ENCODE results near the gene GNAL.
A peak's percentile ranks its signal among the peaks of the same experiment; 100 is the strongest.
"Not testable (repeated sequence)": the region's sequence is repeated elsewhere in the genome, so short reads cannot be mapped to it uniquely, and the experiment has no call there.

Gene GNAL

GRCh38 chr18:11688972-11689668 is at the start of gene GNAL:
Gene GNAL (plus strand): TSS chr18:11689264. CDS start chr18:11689564, 300 bp downstream.
- DNase-seq, result peak; percentile 66
- in situ Hi-C loops (cut with MboI; ENCODE audit: low pct_unique_long_range_greater_than_20kb, low sequenced_read_pairs), result no loop called here

DNA sequence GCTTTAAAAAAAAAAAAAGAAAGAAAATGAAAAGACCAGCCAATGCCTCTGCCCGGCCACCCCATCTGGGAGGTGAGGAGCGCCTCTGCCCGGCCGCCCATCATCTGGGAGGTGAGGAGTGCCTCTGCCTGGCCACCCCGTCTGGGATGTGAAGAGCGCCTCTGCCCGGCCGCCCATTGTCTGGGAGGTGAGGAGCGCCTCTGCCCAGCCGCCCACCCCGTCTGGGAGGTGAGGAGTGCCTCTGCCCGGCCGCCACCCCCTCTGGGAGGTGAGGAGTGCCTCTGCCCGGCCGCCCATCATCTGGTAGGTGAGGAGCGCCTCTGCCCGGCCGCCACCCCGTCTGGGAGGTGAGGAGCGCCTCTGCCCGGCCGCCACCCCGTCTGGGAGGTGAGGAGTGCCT is 41.8 kb upstream of the GNAL start:
- in situ Hi-C loops (cut with MboI; ENCODE audit: low pct_unique_long_range_greater_than_20kb, low sequenced_read_pairs), result not testable (repeated sequence)

DNA sequence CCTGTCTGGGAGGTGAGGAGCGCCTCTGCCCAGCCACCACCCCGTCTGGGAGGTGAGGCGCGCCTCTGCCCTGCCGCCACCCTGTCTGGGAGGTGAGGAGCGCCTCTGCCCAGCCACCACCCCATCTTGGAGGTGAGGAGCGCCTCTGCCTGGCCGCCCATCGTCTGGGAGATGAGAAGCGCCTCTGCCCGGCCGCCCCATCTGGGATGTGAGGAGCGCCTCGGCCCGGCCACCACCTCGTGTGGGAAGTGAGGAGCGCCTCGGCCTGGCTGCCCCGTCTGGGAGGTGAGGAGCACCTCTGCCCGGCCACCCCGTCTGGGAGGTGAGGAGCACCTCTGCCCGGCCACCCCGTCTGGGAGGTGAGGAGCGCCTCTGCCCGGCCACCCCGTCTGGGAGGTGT is 41.3 kb upstream of the GNAL start:
- in situ Hi-C loops (cut with MboI; ENCODE audit: low pct_unique_long_range_greater_than_20kb, low sequenced_read_pairs); DNase-seq: not testable (repeated sequence)

More for the DNA sequence above, 41.8 kb upstream of the GNAL start:
- DNase-seq, result not testable (repeated sequence)

DNA sequence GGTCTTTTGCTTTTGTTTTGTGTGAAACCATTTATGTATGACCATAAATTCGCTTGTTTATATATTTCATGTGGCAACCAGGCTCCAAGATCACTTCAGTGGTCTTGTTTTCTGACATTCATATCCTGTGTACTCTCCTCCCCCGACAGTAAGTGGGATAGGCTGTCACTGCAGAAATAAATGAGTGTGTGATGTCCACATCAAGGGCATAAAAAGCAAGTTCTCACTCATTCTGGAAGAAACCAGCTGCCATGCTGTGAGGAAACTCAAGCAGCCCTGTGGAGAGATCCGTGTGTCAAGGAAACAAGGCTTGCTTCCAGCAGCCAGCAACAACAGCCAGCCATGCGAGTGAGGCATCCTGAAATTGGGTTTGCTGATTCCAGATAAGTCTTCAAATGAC is 39.2 kb upstream of the GNAL start:
- no peak for DNase-seq
- in situ Hi-C loops (cut with MboI; ENCODE audit: low pct_unique_long_range_greater_than_20kb, low sequenced_read_pairs), result no loop called here

DNA sequence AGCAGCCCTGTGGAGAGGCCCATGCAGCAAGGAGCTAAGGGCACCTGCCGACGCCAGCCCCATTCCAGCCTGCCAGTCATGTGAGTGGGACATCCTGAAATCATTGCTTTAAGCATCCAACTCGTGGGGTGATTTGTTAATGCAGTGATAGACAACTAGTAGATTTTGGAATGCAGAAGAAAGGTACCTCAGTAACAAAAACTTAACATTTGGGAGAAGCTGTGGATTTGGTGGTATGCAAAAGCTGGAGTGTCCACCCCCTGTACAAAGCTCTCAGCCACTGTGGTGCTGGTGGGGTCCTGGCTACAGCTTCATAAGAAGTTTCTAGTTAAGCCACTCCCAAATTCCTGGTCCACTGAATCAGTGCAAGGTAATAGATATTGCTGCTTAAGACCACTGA is 37.2 kb upstream of the GNAL start:
- no peak for DNase-seq
- in situ Hi-C loops (cut with MboI; ENCODE audit: low pct_unique_long_range_greater_than_20kb, low sequenced_read_pairs), result no loop called here

DNA sequence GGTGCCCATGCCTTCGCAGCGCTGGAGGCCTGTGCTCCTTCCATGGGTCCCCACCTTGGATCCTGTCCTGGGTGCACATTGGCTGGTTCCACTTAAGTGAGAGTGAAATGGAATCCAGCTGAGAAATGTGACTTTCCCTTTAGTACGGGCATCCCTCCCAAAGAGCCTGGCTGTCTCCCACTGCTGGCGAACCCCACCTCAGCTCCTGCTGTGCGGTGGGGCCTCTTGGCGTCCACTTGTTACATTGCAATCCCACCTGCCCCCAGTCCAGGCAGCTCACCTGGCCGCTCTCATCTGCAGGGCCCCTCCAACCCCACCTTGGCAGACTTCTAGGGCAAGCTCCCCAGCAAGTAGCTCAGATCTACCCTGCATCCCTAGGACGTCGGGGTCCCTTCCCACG is 35.5 kb upstream of the GNAL start:
- in situ Hi-C loops (cut with MboI; ENCODE audit: low pct_unique_long_range_greater_than_20kb, low sequenced_read_pairs), result no loop called here
- no peak for DNase-seq

DNA sequence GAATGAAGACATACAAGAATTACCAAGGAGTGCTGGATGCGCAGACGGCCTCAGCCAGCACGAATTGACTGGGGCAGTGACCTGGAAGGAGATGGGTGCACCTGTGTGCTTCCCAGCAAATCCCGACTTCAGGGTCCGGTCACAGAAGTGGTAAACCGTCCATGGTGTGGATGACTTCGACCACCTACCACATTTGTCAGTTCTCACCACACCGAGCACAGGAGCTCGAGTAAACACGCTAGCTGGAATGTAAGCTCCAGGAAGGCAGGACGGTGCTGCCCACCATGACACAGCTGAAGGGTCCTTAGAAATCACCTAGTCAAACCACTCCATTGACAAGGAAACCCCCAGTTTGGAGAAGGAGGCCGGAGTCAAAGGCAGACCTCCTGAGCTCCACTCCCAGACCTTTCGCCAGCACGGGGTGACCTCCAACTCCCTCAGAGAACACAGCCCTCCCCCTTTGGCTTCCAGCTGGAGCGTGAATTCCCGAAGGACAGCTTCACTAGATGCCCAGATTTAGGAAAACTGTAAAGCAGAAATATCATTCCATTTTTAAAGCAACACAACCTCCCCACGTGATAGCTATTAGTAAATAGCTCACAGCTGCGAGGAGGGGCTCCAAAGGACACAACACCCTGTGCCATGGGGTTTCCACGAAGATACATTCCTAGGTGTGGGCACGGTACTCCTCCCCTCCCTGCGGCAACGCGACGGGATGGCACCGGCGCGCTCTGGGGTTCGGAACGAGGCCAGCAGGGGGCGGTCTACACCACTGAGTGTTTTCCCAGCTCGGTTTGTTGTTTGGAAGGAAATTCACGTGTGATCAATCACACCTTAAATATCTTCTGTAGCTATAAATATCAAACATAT is 34.1 kb upstream of the GNAL start:
- peak; percentile 66 for DNase-seq
- in situ Hi-C loops (cut with MboI; ENCODE audit: low pct_unique_long_range_greater_than_20kb, low sequenced_read_pairs), result no loop called here

- in situ Hi-C loops (cut with MboI; ENCODE audit: low pct_unique_long_range_greater_than_20kb, low sequenced_read_pairs), result no loop called here
- no peak for DNase-seq
Measured at GRCh38 chr18:11655606-11655932, 33.5 kb upstream of the GNAL start.

DNA sequence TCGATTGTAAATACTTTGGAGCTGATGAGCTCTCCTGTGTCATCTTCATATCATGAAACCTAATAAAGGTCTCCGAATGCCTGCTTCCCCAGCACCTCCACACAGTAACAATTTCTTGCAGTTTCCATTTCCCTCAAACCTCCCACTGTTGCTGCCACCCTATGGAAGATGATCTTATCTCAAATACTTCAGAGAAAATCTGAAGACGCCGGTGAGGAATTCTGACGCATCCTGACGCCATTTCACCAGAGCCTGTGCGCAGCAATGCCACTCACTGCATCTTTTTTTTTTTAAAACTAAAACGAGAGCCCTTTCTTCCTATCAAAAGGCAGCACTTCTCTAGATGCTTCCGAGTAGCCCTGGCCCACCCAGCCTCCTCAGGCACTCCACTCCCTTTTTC is 31.9 kb upstream of the GNAL start:
- DNase-seq, result no peak
- in situ Hi-C loops (cut with MboI; ENCODE audit: low pct_unique_long_range_greater_than_20kb, low sequenced_read_pairs), result no loop called here

- no peak for DNase-seq
- in situ Hi-C loops (cut with MboI; ENCODE audit: low pct_unique_long_range_greater_than_20kb, low sequenced_read_pairs), result no loop called here
Measured at GRCh38 chr18:11657554-11657953, 31.5 kb upstream of the GNAL start.

GRCh38 chr18:11658019-11658418 is 31.0 kb upstream of the GNAL start:
- in situ Hi-C loops (cut with MboI; ENCODE audit: low pct_unique_long_range_greater_than_20kb, low sequenced_read_pairs), result no loop called here
- DNase-seq, result no peak

GRCh38 chr18:11658989-11659388 is 30.1 kb upstream of the GNAL start:
- DNase-seq, result no peak
- in situ Hi-C loops (cut with MboI; ENCODE audit: low pct_unique_long_range_greater_than_20kb, low sequenced_read_pairs), result no loop called here

GRCh38 chr18:11660691-11661090 is 28.4 kb upstream of the GNAL start:
- in situ Hi-C loops (cut with MboI; ENCODE audit: low pct_unique_long_range_greater_than_20kb, low sequenced_read_pairs), result no loop called here
- DNase-seq, result no peak

GRCh38 chr18:11661430-11661829 is 27.6 kb upstream of the GNAL start:
- no peak for DNase-seq
- in situ Hi-C loops (cut with MboI; ENCODE audit: low pct_unique_long_range_greater_than_20kb, low sequenced_read_pairs), result no loop called here

DNA sequence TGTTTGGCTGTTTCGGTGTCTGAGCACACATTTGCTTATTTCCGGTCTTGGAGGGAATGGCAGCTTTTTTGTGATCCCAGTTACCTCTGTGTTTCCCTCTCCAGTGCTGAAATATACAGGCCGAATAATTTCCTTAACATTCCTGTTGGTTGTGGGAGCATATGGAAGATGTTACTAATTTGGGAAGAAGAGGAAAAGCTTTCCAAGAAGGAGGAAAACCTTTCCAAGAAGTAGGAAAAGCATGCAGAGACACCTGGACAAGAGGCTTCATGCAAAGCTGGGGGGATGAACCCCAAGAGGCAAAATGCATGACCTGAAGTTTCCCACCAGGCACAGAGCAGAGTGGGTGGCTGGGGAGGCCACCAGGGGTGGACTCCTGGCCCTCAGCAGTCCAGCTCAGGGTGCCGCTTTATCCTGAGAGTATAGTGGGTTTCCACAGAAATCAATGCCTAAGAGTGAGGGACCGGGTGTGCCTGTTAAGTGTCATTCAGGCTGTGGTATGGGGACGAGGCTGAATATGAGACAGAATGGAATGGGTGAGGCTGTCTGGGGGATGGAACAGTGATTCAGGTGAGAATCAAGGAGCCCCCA is 25.5 kb upstream of the GNAL start:
- DNase-seq, result no peak
- in situ Hi-C loops (cut with MboI; ENCODE audit: low pct_unique_long_range_greater_than_20kb, low sequenced_read_pairs), result no loop called here

DNA sequence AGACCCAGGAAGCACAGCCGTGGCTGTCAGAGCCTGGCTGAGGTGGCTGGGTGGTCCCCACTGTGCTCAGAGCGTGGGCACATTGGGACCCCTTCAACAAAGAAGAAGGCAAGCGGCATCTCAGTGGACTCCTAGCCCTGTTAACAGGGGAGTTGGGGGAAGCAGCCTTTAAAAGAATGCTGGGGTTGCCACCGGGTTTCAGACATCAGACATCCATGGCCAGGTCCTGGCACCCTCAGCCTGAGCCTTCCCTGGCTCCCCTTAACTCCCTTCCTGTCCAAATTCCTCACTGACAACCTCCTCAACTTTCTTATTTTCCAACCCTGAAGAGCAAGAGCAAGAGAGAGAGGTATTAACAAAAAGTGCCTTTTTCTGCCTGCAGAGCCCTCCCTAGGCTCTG is 24.8 kb upstream of the GNAL start:
- DNase-seq, result no peak
- in situ Hi-C loops (cut with MboI; ENCODE audit: low pct_unique_long_range_greater_than_20kb, low sequenced_read_pairs), result no loop called here

GRCh38 chr18:11665146-11665545 is 23.9 kb upstream of the GNAL start:
- DNase-seq, result no peak
- in situ Hi-C loops (cut with MboI; ENCODE audit: low pct_unique_long_range_greater_than_20kb, low sequenced_read_pairs), result no loop called here

- DNase-seq, result no peak
- in situ Hi-C loops (cut with MboI; ENCODE audit: low pct_unique_long_range_greater_than_20kb, low sequenced_read_pairs), result no loop called here
Measured at GRCh38 chr18:11665587-11665986, 23.5 kb upstream of the GNAL start.

DNA sequence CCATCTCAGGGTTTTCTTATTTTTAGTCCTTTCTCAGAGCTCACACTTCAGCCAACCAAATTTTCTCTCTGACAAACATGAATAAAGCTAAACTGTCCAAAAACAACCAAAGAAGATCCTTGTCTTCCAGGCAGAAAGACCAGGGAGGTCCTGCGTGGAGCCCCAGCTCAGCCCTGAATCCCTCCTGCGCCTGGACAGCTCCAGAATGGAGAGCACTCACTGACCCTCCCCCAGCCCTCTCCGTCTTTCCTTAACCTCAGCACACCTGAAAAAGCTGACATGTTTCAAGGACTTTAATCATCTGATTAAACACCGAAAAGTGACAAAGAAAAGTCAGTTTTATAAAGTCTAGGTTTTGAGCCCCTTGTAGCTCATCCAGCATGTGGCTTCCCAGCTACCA is 22.9 kb upstream of the GNAL start:
- DNase-seq, result no peak
- in situ Hi-C loops (cut with MboI; ENCODE audit: low pct_unique_long_range_greater_than_20kb, low sequenced_read_pairs), result no loop called here

GRCh38 chr18:11666831-11667230 is 22.2 kb upstream of the GNAL start:
- DNase-seq, result no peak
- in situ Hi-C loops (cut with MboI; ENCODE audit: low pct_unique_long_range_greater_than_20kb, low sequenced_read_pairs), result no loop called here
